GM23338 (cell line): Measurements from ENCODE around the gene RRAS2. TPM values are rescaled to one million over a fixed set of nuclear protein-coding genes. Genes with fewer than 3 reads are reported as not detected.

ENCODE experiments used
- ATAC-seq: fragments of 200-7000 bp; cut with Tn5 transposase; 3 replicates; pipeline ENCODE4 v1.9.1; 2020
- DNase-seq: peaks from one replicate; pipeline ENCODE4 v3.0.0-alpha.2; 2015; ENCODE audit warnings: low spot score
- H2AFZ ChIP-seq: fragments of 200-600 bp; sonication (generic); 2 replicates; pipeline ENCODE4 v1.8.0; 2016; ENCODE audit warnings: antibody characterized with exemption, mild to moderate bottlenecking, moderate library complexity
- H3F3A ChIP-seq: fragments of 200-600 bp; sonication (generic); replicated peaks from 2 replicates; pipeline ENCODE4 v1.8.0; 2017; ENCODE audit warnings: antibody characterized with exemption, mixed run types, low read depth
- H3K27ac ChIP-seq: fragments of 200-600 bp; sonication (generic); 2 replicates; pipeline ENCODE4 v1.6.1; 2016; ENCODE audit warnings: low read depth
- H3K27me3 ChIP-seq: fragments of 200-600 bp; sonication (generic); 2 replicates; pipeline ENCODE4 v1.8.0; 2016; ENCODE audit warnings: mild to moderate bottlenecking, mixed run types, moderate library complexity; ENCODE audit not compliant: insufficient read depth
- H3K36me3 ChIP-seq: fragments of 200-600 bp; sonication (generic); 2 replicates; pipeline ENCODE4 v1.8.0; 2016; ENCODE audit warnings: mild to moderate bottlenecking; ENCODE audit not compliant: insufficient read depth
- H3K4me1 ChIP-seq: fragments of 200-600 bp; sonication (generic); 2 replicates; pipeline ENCODE4 v1.8.0; 2016; ENCODE audit warnings: mild to moderate bottlenecking, moderate library complexity; ENCODE audit not compliant: insufficient read depth
- H3K4me2 ChIP-seq: fragments of 200-600 bp; sonication (generic); 2 replicates; pipeline ENCODE4 v1.7.1; 2017; ENCODE audit warnings: mixed run types
- H3K4me3 ChIP-seq: fragments of 200-600 bp; sonication (generic); 2 replicates; pipeline ENCODE4 v1.6.1; 2016; ENCODE audit warnings: mixed run types
- H3K79me2 ChIP-seq: fragments of 200-600 bp; sonication (generic); replicated peaks from 2 replicates; pipeline ENCODE4 v1.8.0; 2017; ENCODE audit warnings: mild to moderate bottlenecking; ENCODE audit not compliant: insufficient read depth
- H3K9me2 ChIP-seq: fragments of 200-600 bp; sonication (generic); 2 replicates; pipeline ENCODE4 v1.8.0; 2017; ENCODE audit not compliant: insufficient read depth
- H4K20me1 ChIP-seq: fragments of 200-600 bp; sonication (generic); replicated peaks from 2 replicates; pipeline ENCODE4 v1.8.0; 2017; ENCODE audit warnings: mild to moderate bottlenecking; ENCODE audit not compliant: insufficient read depth
- H3K27ac Mint-ChIP-seq: 2 replicates; pipeline ENCODE4 v1.8.0; 2020; ENCODE audit warnings: inconsistent platforms, mild to moderate bottlenecking, moderate library complexity, mixed read lengths
- H3K27me3 Mint-ChIP-seq: 3 replicates; pipeline ENCODE4 v1.8.0; 2022; ENCODE audit warnings: low read depth, mild to moderate bottlenecking, moderate library complexity, mixed read lengths, inconsistent platforms; ENCODE audit not compliant: insufficient read depth, poor library complexity
- H3K36me3 Mint-ChIP-seq: 3 replicates; pipeline ENCODE4 v1.8.0; 2021; ENCODE audit warnings: low read depth, mild to moderate bottlenecking, inconsistent platforms, moderate library complexity, mixed read lengths
- H3K4me1 Mint-ChIP-seq: 3 replicates; pipeline ENCODE4 v1.8.0; 2020; ENCODE audit warnings: mild to moderate bottlenecking, inconsistent platforms, mixed read lengths
- H3K4me3 Mint-ChIP-seq: 3 replicates; pipeline ENCODE4 v1.8.0; 2021; ENCODE audit warnings: moderate library complexity, mild to moderate bottlenecking, inconsistent platforms, mixed read lengths
- H3K9me3 Mint-ChIP-seq: 3 replicates; pipeline ENCODE4 v1.8.0; 2020; ENCODE audit warnings: moderate library complexity, mild to moderate bottlenecking, inconsistent platforms, mixed read lengths
- CREB1 ChIP-seq: fragments of 250-450 bp; sonication (Bioruptor Pico); IDR thresholded peaks from 2 replicates; pipeline ENCODE4 v1.5.0; 2020; ENCODE audit warnings: low read depth, mild to moderate bottlenecking, moderate library complexity
- CTCF ChIP-seq, 2 experiments: fragments of 200-600 bp in 1 of 2; sonication (generic) in 1 of 2; conservative IDR thresholded peaks; 2 replicates each; pipeline versions ENCODE4 v1.5.1 to v1.6.1; 2016 to 2017; ENCODE audit warnings: antibody characterized with exemption in 2 of 2, low read depth in 2 of 2, mild to moderate bottlenecking in 2 of 2, moderate library complexity in 1 of 2
- ETS1 ChIP-seq: IDR thresholded peaks from 2 replicates; pipeline ENCODE4 v1.6.1; 2016; ENCODE audit warnings: antibody characterized with exemption
- EZH2 ChIP-seq: fragments of 200-600 bp; sonication (generic); IDR thresholded peaks from one replicate; pipeline ENCODE4 v1.8.0; 2017; ENCODE audit warnings: antibody characterized with exemption, mild to moderate bottlenecking, low read depth; ENCODE audit not compliant: unreplicated experiment
- EZH2phosphoT487 ChIP-seq: fragments of 200-600 bp; sonication (generic); IDR thresholded peaks from one replicate; pipeline ENCODE4 v1.8.1; 2018; ENCODE audit warnings: antibody characterized with exemption; ENCODE audit not compliant: unreplicated experiment
- JUNB ChIP-seq: IDR thresholded peaks from one replicate; pipeline ENCODE4 v1.6.1; 2016; ENCODE audit warnings: antibody characterized with exemption; ENCODE audit not compliant: unreplicated experiment
- NANOG ChIP-seq: IDR thresholded peaks from 2 replicates; pipeline ENCODE4 v1.6.1; 2016; ENCODE audit warnings: antibody characterized with exemption, borderline replicate concordance
- POLR2AphosphoS5 ChIP-seq: IDR thresholded peaks from 2 replicates; pipeline ENCODE4 v1.6.1; 2016; ENCODE audit warnings: antibody characterized with exemption, low read depth
- REST ChIP-seq: IDR thresholded peaks from one replicate; pipeline ENCODE4 v1.6.1; 2018; ENCODE audit warnings: antibody characterized with exemption; ENCODE audit not compliant: unreplicated experiment
- STAT1 ChIP-seq: IDR thresholded peaks from one replicate; pipeline ENCODE4 v1.6.1; 2016; ENCODE audit warnings: antibody characterized with exemption; ENCODE audit not compliant: unreplicated experiment
- ZNF114 ChIP-seq: fragments of 250-450 bp; sonication (Bioruptor Pico); IDR thresholded peaks from 2 replicates; pipeline ENCODE4 v1.5.0; 2020; ENCODE audit warnings: mild to moderate bottlenecking, moderate library complexity
- ZNF331 ChIP-seq: fragments of 250-450 bp; sonication (Bioruptor Pico); IDR thresholded peaks from 2 replicates; pipeline ENCODE4 v1.5.0; 2020; ENCODE audit warnings: low read depth, mild to moderate bottlenecking, moderate library complexity
- ZNF462 ChIP-seq: fragments of 250-450 bp; sonication (Bioruptor Pico); IDR thresholded peaks from 2 replicates; pipeline ENCODE4 v1.5.0; 2020; ENCODE audit warnings: mild to moderate bottlenecking, moderate library complexity
- polyA plus RNA-seq: library from polyadenylated mRNA; unstranded; fragments of >200 nt; fragmentation: Nextera tagmentation; extraction: Ambion mirVana; gene quantifications from 2 replicates; pipeline ENCODE4 v1.2.1, GENCODE V29; 2016
- total RNA-seq: library from RNA; depleted of rRNA; stranded (reverse); fragments of >200 nt; shearing (Covaris generic); gene quantifications from 2 replicates; pipeline ENCODE4 v1.2.3, GENCODE V29; 2014

Gene RRAS2
- total and polyA plus RNA-seq, 2 experiments from 2014 or later: 196 to 293 TPM

- no peak for TF ChIP-seq ETS1
- no peak for TF ChIP-seq ZNF462 (CRISPR knock-in tag)
- no peak for TF ChIP-seq CREB1
- TF ChIP-seq ZNF114 (CRISPR knock-in tag): no peak
- TF ChIP-seq NANOG: no peak
- no peak for TF ChIP-seq REST
- TF ChIP-seq JUNB: no peak
- no peak for TF ChIP-seq CTCF (conservative IDR thresholded peaks at IDR 0.05; ENCODE audit: low read depth in 2 of 2)
- TF ChIP-seq POLR2AphosphoS5: no peak; the same call in 1 of the 2 replicates
- TF ChIP-seq EZH2: no peak
- no peak for TF ChIP-seq EZH2phosphoT487
- no peak for TF ChIP-seq STAT1
- TF ChIP-seq ZNF331 (CRISPR knock-in tag): no peak
- Histone ChIP-seq H3K4me3 (no peak overlapping the region), H3K4me1 (no peaks in the 10 kb centered on the region), H3K79me2 (no peaks in the 10 kb centered on the region), H3F3A (peaks cover 17% of the 10 kb centered on the region), H2AFZ (no peak overlapping the region), H3K27ac (no peak overlapping the region), H3K4me2 (no peak overlapping the region), H4K20me1 (peaks cover 6% of the 10 kb centered on the region; the same call in 1 of the 2 replicates), H3K9me2 (peaks cover 3% of the 10 kb centered on the region; the same call in 1 of the 2 replicates), H3K27me3 (no peaks in the 10 kb centered on the region), H3K36me3 (peaks cover 2% of the 10 kb centered on the region; the same call in 1 of the 2 replicates)
- H3K27me3 Mint-ChIP-seq: peaks cover 13% of the 10 kb centered on the region
- no peak overlapping the region; the same call in 1 of the 2 replicates for H3K27ac Mint-ChIP-seq
- no peak overlapping the region for H3K4me3 Mint-ChIP-seq
- H3K9me3 Mint-ChIP-seq: peaks cover 38% of the 10 kb centered on the region
- DNase-seq (no peak), ATAC-seq (no peak)
- H3K36me3 Mint-ChIP-seq: peaks cover 83% of the 10 kb centered on the region
- peaks cover 11% of the 10 kb centered on the region for H3K4me1 Mint-ChIP-seq
Observed at GRCh38 chr11:14267861-14268635, 90.9 kb downstream of the RRAS2 start.
